ENCODE measurements around the gene CCDC93.
"Not testable (repeated sequence)": the region's sequence is repeated elsewhere in the genome, so short reads cannot be mapped to it uniquely, and the experiment has no call there.

DNA sequence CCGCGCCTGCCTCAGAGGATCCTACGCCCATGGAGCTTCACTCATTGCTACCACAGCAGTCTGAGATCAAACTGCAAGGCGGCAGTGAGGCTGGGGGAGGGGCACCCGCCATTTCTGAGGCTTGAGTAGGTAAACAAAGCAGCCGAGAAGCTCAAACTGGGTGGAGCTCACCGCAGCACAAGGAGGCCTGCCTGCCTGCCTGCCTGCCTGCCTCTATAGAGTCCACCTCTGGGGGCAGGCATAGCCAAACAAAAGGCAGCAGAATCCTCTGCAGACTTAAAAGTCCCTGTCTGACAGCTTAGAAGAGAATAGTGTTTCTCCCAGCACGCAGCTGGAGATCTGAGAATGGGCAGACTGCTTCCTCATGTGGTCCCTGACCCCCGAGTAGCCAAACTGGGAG, 90.4 kb downstream of the CCDC93 start:
- TF ChIP-seq, protein P1, sequence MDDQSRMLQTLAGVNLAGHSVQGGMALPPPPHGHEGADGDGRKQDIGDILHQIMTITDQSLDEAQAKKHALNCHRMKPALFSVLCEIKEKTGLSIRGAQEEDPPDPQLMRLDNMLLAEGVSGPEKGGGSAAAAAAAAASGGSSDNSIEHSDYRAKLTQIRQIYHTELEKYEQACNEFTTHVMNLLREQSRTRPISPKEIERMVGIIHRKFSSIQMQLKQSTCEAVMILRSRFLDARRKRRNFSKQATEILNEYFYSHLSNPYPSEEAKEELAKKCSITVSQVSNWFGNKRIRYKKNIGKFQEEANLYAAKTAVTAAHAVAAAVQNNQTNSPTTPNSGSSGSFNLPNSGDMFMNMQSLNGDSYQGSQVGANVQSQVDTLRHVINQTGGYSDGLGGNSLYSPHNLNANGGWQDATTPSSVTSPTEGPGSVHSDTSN (CRISPR knock-in tag; IDR thresholded peaks at IDR 0.05): not testable (repeated sequence)
- not testable (repeated sequence) for TF ChIP-seq ZNF350 (tag by site-specific recombination; IDR thresholded peaks at IDR 0.05); MEIS1 (CRISPR knock-in tag; IDR thresholded peaks at IDR 0.05; ENCODE audit: borderline replicate concordance); MZF1 (tag by site-specific recombination; IDR thresholded peaks at IDR 0.05; ENCODE audit: borderline replicate concordance); ZNF175 (tag by site-specific recombination; IDR thresholded peaks at IDR 0.05); ATF2 (tag by site-specific recombination; IDR thresholded peaks at IDR 0.05; ENCODE audit: low read depth); ZNF274 (IDR thresholded peaks at IDR 0.05; ENCODE audit: low read length); ZNF274 (tag by site-specific recombination; IDR thresholded peaks at IDR 0.05; ENCODE audit: borderline replicate concordance); ZNF133 (tag by site-specific recombination; IDR thresholded peaks at IDR 0.05); REST (tag by site-specific recombination; IDR thresholded peaks at IDR 0.05); MYNN (tag by site-specific recombination; IDR thresholded peaks at IDR 0.05; ENCODE audit: borderline replicate concordance)
- TF ChIP-seq, protein P2, sequence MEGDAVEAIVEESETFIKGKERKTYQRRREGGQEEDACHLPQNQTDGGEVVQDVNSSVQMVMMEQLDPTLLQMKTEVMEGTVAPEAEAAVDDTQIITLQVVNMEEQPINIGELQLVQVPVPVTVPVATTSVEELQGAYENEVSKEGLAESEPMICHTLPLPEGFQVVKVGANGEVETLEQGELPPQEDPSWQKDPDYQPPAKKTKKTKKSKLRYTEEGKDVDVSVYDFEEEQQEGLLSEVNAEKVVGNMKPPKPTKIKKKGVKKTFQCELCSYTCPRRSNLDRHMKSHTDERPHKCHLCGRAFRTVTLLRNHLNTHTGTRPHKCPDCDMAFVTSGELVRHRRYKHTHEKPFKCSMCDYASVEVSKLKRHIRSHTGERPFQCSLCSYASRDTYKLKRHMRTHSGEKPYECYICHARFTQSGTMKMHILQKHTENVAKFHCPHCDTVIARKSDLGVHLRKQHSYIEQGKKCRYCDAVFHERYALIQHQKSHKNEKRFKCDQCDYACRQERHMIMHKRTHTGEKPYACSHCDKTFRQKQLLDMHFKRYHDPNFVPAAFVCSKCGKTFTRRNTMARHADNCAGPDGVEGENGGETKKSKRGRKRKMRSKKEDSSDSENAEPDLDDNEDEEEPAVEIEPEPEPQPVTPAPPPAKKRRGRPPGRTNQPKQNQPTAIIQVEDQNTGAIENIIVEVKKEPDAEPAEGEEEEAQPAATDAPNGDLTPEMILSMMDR (tag by site-specific recombination; IDR thresholded peaks at IDR 0.05): not testable (repeated sequence)
